Brain microvascular endothelial cell (primary cell): ENCODE measurements around the gene ASCL5.

ENCODE experiments used
- DNase-seq: peaks from one replicate; pipeline ENCODE4 v3.0.0-alpha.2; 2020
- H3K27ac ChIP-seq: fragments of 250-450 bp; sonication (Bioruptor Pico); 2 replicates; pipeline ENCODE4 v1.5.1; 2020; ENCODE audit warnings: mild to moderate bottlenecking, moderate library complexity
- H3K27me3 ChIP-seq: fragments of 250-450 bp; sonication (Bioruptor Pico); replicated peaks from 2 replicates; pipeline ENCODE4 v1.5.1; 2020; ENCODE audit warnings: mild to moderate bottlenecking
- H3K36me3 ChIP-seq: fragments of 250-450 bp; sonication (Bioruptor Pico); replicated peaks from 2 replicates; pipeline ENCODE4 v1.5.1; 2020; ENCODE audit warnings: mild to moderate bottlenecking
- H3K4me3 ChIP-seq: 2 replicates; pipeline ENCODE4 v1.5.1; 2011; ENCODE audit warnings: low read depth, mild to moderate bottlenecking, control low read depth, low read length, moderate library complexity
- CTCF ChIP-seq: IDR thresholded peaks from 2 replicates; pipeline ENCODE4 v1.5.1; 2011; ENCODE audit warnings: low read depth, mild to moderate bottlenecking, moderate library complexity, low read length, control low read depth, inconsistent platforms; ENCODE audit errors: missing control alignments
- in situ Hi-C: cut with HindIII; loops from 2 replicates; pipeline ENCODE4 v1.10.0; 2017; ENCODE audit warnings: low sequenced_read_pairs, low pct_ligation_motif_present

ASCL5 gene

DNA sequence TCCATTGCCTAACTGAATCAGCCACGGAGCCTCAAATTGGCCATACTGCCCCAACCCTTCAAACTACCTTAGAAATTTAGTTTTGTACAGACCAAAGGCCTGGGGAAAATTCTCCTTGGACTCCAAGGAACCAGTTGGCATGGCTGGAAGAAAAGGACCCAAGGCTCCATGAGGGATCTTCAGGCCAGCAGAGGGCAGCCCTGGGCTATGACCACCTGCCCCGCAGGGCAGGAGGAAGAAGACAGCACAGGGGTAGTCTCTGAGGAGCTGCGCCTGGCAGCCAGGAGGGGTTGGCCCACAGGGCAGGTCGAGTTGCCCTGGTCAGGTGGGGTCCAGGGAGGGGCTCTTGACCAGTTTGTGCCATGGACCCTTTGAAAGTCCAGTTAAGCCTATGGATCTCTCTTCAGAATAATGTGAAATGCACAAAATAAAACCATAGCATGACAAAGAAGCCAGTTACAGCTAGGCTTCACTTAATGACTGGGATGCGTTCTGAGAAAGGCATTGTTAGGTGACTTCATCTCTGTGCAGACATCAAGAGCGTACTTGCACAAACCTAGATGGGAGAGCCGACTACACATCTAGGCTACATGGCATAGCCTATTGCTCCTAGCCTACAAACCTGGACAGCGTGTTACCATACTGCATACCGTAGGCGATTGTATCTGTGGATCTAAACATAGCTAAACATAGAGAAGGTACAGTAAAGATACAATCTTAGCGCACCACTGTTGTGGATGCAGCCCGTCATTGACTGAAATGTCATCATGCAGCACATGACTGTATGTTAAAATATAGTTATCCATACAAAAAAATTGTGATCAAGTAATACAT, 40.9 kb downstream of the ASCL5 start:
- peaks cover 6% of the 10 kb centered on the region for H3K27me3 ChIP-seq

GRCh38 chr1:201084295-201084694, 42.7 kb downstream of the ASCL5 start:
- H3K4me3 ChIP-seq, result no peak overlapping the region
- TF ChIP-seq CTCF, result no peak
- no peak overlapping the region for H3K27ac ChIP-seq
- no peak for DNase-seq
- in situ Hi-C loops, result no loop called here
- no peaks in the 10 kb centered on the region for H3K36me3 ChIP-seq
- peaks cover 6% of the 10 kb centered on the region for H3K27me3 ChIP-seq

More for the DNA sequence above, 40.9 kb downstream of the ASCL5 start:
- H3K27ac ChIP-seq, result no peak overlapping the region
- in situ Hi-C loops, result no loop called here
- peak; percentile 30 for DNase-seq
- no peaks in the 10 kb centered on the region for H3K36me3 ChIP-seq
- no peak overlapping the region for H3K4me3 ChIP-seq
- TF ChIP-seq CTCF, result peak; percentile 88

DNA sequence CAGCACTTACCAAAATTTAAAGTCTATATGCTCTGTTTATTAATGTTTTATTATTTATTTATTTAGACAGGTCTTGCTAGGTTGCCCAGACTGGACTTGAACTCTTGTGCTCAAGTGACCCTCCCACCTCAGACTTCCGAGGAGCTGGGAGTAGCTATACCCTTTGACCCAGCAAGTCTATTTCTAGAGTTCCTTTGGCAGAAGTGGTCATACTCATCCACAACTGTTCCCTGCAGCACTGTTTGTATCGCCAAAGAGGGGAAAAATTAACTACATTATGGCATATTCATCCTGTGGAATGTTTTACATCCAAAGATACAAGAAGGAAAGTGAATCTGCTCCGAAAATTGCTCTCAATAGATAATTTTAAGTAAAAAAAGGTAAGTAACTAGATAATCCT, 43.2 kb downstream of the ASCL5 start:
- no peak for TF ChIP-seq CTCF
- in situ Hi-C loops, result no loop called here
- peaks cover 6% of the 10 kb centered on the region for H3K27me3 ChIP-seq

DNA sequence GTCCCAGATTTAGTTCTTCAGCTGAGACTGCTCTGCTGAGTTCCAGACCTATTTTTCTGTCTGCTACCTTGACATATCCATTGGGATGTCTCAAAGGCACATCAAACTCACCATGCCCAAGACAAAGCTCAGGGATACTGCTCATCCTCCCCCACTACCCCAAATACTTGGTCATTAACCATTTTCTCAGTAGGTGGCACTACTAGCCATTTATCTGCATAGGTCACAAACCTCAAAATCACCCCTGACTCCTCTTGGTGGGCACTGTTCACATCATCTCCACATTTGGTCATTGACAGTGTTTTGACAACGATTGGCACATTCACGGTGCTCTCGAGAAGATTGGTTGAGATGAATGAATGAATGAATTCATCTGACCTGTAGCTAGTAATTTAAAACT, 46.8 kb downstream of the ASCL5 start:
- Histone ChIP-seq H3K36me3 (no peaks in the 10 kb centered on the region), H3K27ac (no peak overlapping the region), H3K27me3 (peaks cover 6% of the 10 kb centered on the region), H3K4me3 (no peak overlapping the region)
- DNase-seq, result no peak
- in situ Hi-C loops, result no loop called here
- no peak for TF ChIP-seq CTCF

More for the DNA sequence above, 43.2 kb downstream of the ASCL5 start:
- DNase-seq, result no peak
- Histone ChIP-seq H3K36me3 (no peaks in the 10 kb centered on the region), H3K27ac (no peak overlapping the region), H3K4me3 (no peak overlapping the region)

DNA sequence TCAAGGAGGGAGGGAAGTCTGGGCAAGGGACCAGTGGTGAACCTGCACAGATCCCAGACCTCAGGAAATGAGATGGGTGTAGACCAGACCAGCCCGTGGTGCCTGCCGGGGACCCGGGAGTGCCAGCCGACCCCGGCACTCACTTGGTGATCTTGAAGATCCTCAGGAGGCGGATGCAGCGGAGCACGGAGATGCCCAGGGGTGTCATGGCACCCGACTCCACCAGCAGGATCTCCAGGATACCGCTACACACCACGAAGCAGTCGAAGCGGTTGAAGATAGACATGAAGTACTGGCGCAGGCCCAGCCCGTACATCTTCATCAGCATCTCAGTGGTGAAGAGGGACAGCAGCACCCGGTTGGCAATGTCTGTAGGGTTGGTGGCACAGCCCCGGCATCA, 49.2 kb downstream of the ASCL5 start:
- in situ Hi-C loops, result no loop called here
- Histone ChIP-seq H3K27me3 (no peaks in the 10 kb centered on the region), H3K4me3 (no peak overlapping the region), H3K36me3 (no peaks in the 10 kb centered on the region), H3K27ac (no peak overlapping the region)
- DNase-seq, result no peak
- no peak for TF ChIP-seq CTCF

- no peaks in the 10 kb centered on the region for H3K27me3 ChIP-seq
- H3K36me3 ChIP-seq, result no peaks in the 10 kb centered on the region
- no peak for DNase-seq
- in situ Hi-C loops, result no loop called here
- no peak overlapping the region for H3K4me3 ChIP-seq
- no peak overlapping the region for H3K27ac ChIP-seq
- no peak for TF ChIP-seq CTCF
These were observed 49.9 kb downstream of the ASCL5 start for GRCh38 chr1:201077116-201077515.
